GM12878 (cell line): Measurements from ENCODE around the gene MYO10. TPM values are rescaled to one million over a fixed set of nuclear protein-coding genes. Genes with fewer than 3 reads are reported as not detected.

Source experiments
- ATAC-seq: fragments of 200-7000 bp; cut with Tn5 transposase; 3 replicates; pipeline ENCODE4 v1.9.1; 2020; ENCODE audit warnings: mild to moderate bottlenecking, moderate library complexity
- BruUV-seq: library from RNA; stranded (reverse); fragments of 400-500 nt; replicated peaks from 2 replicates; lab custom pipeline; 2021; lab: Mats Ljungman, UMichigan
- CTCF ChIA-PET: fragments of 300-600 bp; sonication (Branson Sonifier 250); formaldehyde crosslinking; extraction: SDS; loops from one replicate; lab custom pipeline; 2021; ENCODE audit warnings: inconsistent platforms; lab: Yijun Ruan, JAX
- POLR2A ChIA-PET: fragments of 350-600 bp; formaldehyde crosslinking; extraction: SDS; loops from one replicate; lab custom pipeline; 2021; ENCODE audit warnings: inconsistent platforms; lab: Charles Lee
- RAD21 ChIA-PET: fragments of 300-600 bp; sonication (Branson Sonifier 250); formaldehyde crosslinking; loops from one replicate; lab custom pipeline; 2023; ENCODE audit warnings: antibody characterized with exemption; ENCODE audit not compliant: unreplicated experiment; lab: Charles Lee
- SMC1A ChIA-PET: fragments of 300-600 bp; sonication (Branson Sonifier 250); formaldehyde crosslinking; loops from one replicate; lab custom pipeline; 2023; ENCODE audit not compliant: unreplicated experiment, uncharacterized antibody; lab: Charles Lee
- DNase-seq: peaks from one replicate; pipeline ENCODE4 v3.0.0-alpha.2; 2011; ENCODE audit warnings: low read depth, low spot score
- FAIRE-seq: peaks from 3 replicates; lab custom pipeline; 2011; peaks lifted over from hg19 to GRCh38; lab: Jason Lieb, UNC
- H2AFZ ChIP-seq: 2 replicates; pipeline ENCODE4 v1.6.0; 2011; ENCODE audit warnings: low read depth, low read length, control low read depth; ENCODE audit not compliant: control insufficient read depth
- H3K27ac ChIP-seq: 2 replicates; pipeline ENCODE4 v1.5.1; 2011; ENCODE audit warnings: control low read depth; ENCODE audit not compliant: control insufficient read depth, insufficient read depth
- H3K27me3 ChIP-seq, 2 experiments: replicated peaks in 1 of 2; 2 replicates each; pipeline versions ENCODE4 v1.6.0 to v1.6.1; 2011; ENCODE audit warnings: low read length in 1 of 2; ENCODE audit not compliant: control insufficient read depth in 2 of 2, insufficient read depth in 2 of 2
- H3K36me3 ChIP-seq, 2 experiments: 2 replicates each; pipeline ENCODE4 v1.5.1; 2011; ENCODE audit warnings: low read length in 1 of 2; ENCODE audit not compliant: control insufficient read depth in 2 of 2, insufficient read depth in 2 of 2
- H3K4me1 ChIP-seq: 2 replicates; pipeline ENCODE4 v1.6.1; 2011; ENCODE audit warnings: mild to moderate bottlenecking, low read length, moderate library complexity, mixed read lengths; ENCODE audit not compliant: control insufficient read depth, insufficient read depth
- H3K4me2 ChIP-seq: 2 replicates; pipeline ENCODE4 v1.6.0; 2011; ENCODE audit warnings: control low read depth; ENCODE audit not compliant: control insufficient read depth, insufficient read depth
- H3K4me3 ChIP-seq: fragments of 200-600 bp; sonication (generic); 2 replicates; pipeline ENCODE4 v1.5.1; 2016
- H3K79me2 ChIP-seq: 2 replicates; pipeline ENCODE4 v1.6.0; 2011; ENCODE audit warnings: low read length; ENCODE audit not compliant: control insufficient read depth, insufficient read depth
- H3K9ac ChIP-seq: 2 replicates; pipeline ENCODE4 v1.8.0; 2011; ENCODE audit warnings: low read length, control low read depth, mixed read lengths; ENCODE audit not compliant: control insufficient read depth, insufficient read depth
- H3K9me3 ChIP-seq: replicated peaks from 3 replicates; pipeline ENCODE4 v1.5.1; 2011; ENCODE audit warnings: mild to moderate bottlenecking, low read length; ENCODE audit not compliant: control insufficient read depth, insufficient read depth
- H4K20me1 ChIP-seq: 2 replicates; pipeline ENCODE4 v1.6.0; 2011; ENCODE audit not compliant: control insufficient read depth, insufficient read depth
- CBFB ChIP-seq: IDR thresholded peaks from 2 replicates; pipeline ENCODE4 v1.6.1; 2016; ENCODE audit warnings: antibody characterized with exemption, low read depth
- CHD4 ChIP-seq: fragments of 200-600 bp; sonication (generic); IDR thresholded peaks from 2 replicates; pipeline ENCODE4 v1.6.1; 2016; ENCODE audit warnings: mild to moderate bottlenecking
- EZH2 ChIP-seq: IDR thresholded peaks from 2 replicates; pipeline ENCODE4 v1.6.1; 2012; ENCODE audit warnings: low read depth, mild to moderate bottlenecking, control low read depth, inconsistent platforms, low read length, borderline replicate concordance; ENCODE audit not compliant: control insufficient read depth
- FOXK2 ChIP-seq: fragments of 450-650 bp; IDR thresholded peaks from 2 replicates; pipeline ENCODE4 v1.6.1; 2017; ENCODE audit warnings: mild to moderate bottlenecking, moderate library complexity
- HDAC2 ChIP-seq: fragments of 200-600 bp; sonication (generic); IDR thresholded peaks from 2 replicates; pipeline ENCODE4 v1.6.1; 2017
- LARP7 ChIP-seq: fragments of 450-650 bp; IDR thresholded peaks from 2 replicates; pipeline ENCODE4 v1.6.1; 2017; ENCODE audit warnings: mild to moderate bottlenecking
- MXI1 ChIP-seq: fragments of 150-350 bp; IDR thresholded peaks from 2 replicates; pipeline ENCODE4 v1.6.1; 2011; ENCODE audit warnings: low read depth, mild to moderate bottlenecking, inconsistent platforms, low read length, improper control_type of control experiment
- NFYA ChIP-seq: IDR thresholded peaks from 2 replicates; pipeline ENCODE4 v1.6.1; 2011; ENCODE audit warnings: low read depth, mild to moderate bottlenecking, low read length, improper control_type of control experiment, borderline replicate concordance
- SMC3 ChIP-seq: IDR thresholded peaks from 2 replicates; pipeline ENCODE4 v1.6.1; 2011; ENCODE audit warnings: low read length, improper control_type of control experiment, borderline replicate concordance
- SP1 ChIP-seq: IDR thresholded peaks from one replicate; pipeline ENCODE4 v1.6.1; 2011; ENCODE audit warnings: low read depth, low read length
- ZBED1 ChIP-seq: IDR thresholded peaks from 2 replicates; pipeline ENCODE4 v1.6.1; 2016; ENCODE audit warnings: borderline replicate concordance
- ZNF622 ChIP-seq: fragments of 450-650 bp; IDR thresholded peaks from 2 replicates; pipeline ENCODE4 v1.6.1; 2017; ENCODE audit warnings: mild to moderate bottlenecking, inconsistent platforms
- WGBS: methylation state at CpG from one replicate; pipeline ENCODE4 v1.1.6; 2016; ENCODE audit warnings: low lambda C conversion rate; ENCODE audit not compliant: insufficient replicate concordance, insufficient coverage; ENCODE audit errors: missing lambda C conversion rate; 5-methylcytosine and 5-hydroxymethylcytosine counted together
- in situ Hi-C: fragments of 300-500 bp; cut with MboI; formaldehyde crosslinking; loops from 9 replicates; pipeline ENCODE4 v1.14.3; 2018; ENCODE audit warnings: mixed read lengths
- intact Hi-C: fragments of 100-400 bp; cut with micrococcal nuclease; formaldehyde crosslinking; loops from one replicate; pipeline ENCODE4 v1.14.2; 2022; ENCODE audit not compliant: unreplicated experiment
- polyA plus RNA-seq, 11 experiments: library from polyadenylated mRNA; depleted of rRNA in 4 of 11; unstranded in 6 of 11; stranded (reverse) in 5 of 11; fragments of >200 nt; fragmentation: Nextera tagmentation in 4 of 11; fragmentation: Illumina TruSeq in 1 of 11; extraction: Ambion mirVana in 4 of 11; extraction: Trizol in 1 of 11; gene quantifications; 1 replicate in 1 of 11; 2 replicates in 10 of 11; pipeline versions ENCODE4 v1.2.1 to v1.2.3, GENCODE V29; 2011 to 2016; ENCODE audit warnings: inconsistent platforms in 2 of 11, missing spikeins in 2 of 11, low read depth in 1 of 11
- total RNA-seq, 4 experiments: library from RNA; depleted of rRNA in 3 of 4; stranded (reverse); fragments of >200 nt in 3 of 4; fragmentation: Illumina TruSeq in 1 of 4; extraction: Trizol in 1 of 4; gene quantifications; 2 replicates each; pipeline versions ENCODE4 v1.2.1 to v1.2.3, GENCODE V29; 2013 to 2021
- TF ChIP-seq, protein P1 (sequence below): IDR thresholded peaks from 2 replicates; pipeline ENCODE4 v1.6.1; 2011; ENCODE audit warnings: mild to moderate bottlenecking, low read depth, low read length, moderate library complexity; ENCODE audit not compliant: insufficient replicate concordance

The MYO10 gene
- total and polyA plus RNA-seq, 10 of the 15 experiments (the other 5 are each of a cell fraction or from before 2014, with no cell fraction given): 0.02 to 0.77 (median 0.17) TPM

- ChIA-PET SMC1A (no interaction called here), RAD21 (no interaction called here), CTCF (interaction anchor here (0.6 kb wide), 1 partner anchor 10 kb away, joined by 3 read pairs; no protein-coding TSS in a partner anchor), POLR2A (no interaction called here)
- no peak for TF ChIP-seq CHD4
- TF ChIP-seq LARP7: no peak
- no peak for TF ChIP-seq SMC3
- TF ChIP-seq ZBED1: no peak
- TF ChIP-seq, protein P1, sequence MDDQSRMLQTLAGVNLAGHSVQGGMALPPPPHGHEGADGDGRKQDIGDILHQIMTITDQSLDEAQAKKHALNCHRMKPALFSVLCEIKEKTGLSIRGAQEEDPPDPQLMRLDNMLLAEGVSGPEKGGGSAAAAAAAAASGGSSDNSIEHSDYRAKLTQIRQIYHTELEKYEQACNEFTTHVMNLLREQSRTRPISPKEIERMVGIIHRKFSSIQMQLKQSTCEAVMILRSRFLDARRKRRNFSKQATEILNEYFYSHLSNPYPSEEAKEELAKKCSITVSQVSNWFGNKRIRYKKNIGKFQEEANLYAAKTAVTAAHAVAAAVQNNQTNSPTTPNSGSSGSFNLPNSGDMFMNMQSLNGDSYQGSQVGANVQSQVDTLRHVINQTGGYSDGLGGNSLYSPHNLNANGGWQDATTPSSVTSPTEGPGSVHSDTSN: no peak
- no peak for TF ChIP-seq ZNF622
- no peak for TF ChIP-seq NFYA
- TF ChIP-seq MXI1: no peak
- TF ChIP-seq SP1: no peak
- no peak for TF ChIP-seq FOXK2
- TF ChIP-seq HDAC2: no peak
- TF ChIP-seq EZH2: no peak
- no peak for TF ChIP-seq CBFB
- ATAC-seq (no peak), DNase-seq (no peak), FAIRE-seq (no peak)
- no peak overlapping the region for H3K9ac ChIP-seq
- no peak overlapping the region for H3K4me3 ChIP-seq
- H3K4me1 ChIP-seq: no peaks in the 10 kb centered on the region
- H3K79me2 ChIP-seq: no peaks in the 10 kb centered on the region
- H3K36me3 ChIP-seq: no peaks in the 10 kb centered on the region
- no peaks in the 10 kb centered on the region for H4K20me1 ChIP-seq
- H3K4me2 ChIP-seq: no peak overlapping the region
- no peak overlapping the region for H2AFZ ChIP-seq
- no peak overlapping the region for H3K27ac ChIP-seq
- intact Hi-C loops (no loop called here), in situ Hi-C loops (no loop called here)
- H3K27me3 ChIP-seq: peaks cover 0 to 9% of the 10 kb centered on the region in 2 experiments; a peak in 1 of 4 replicates
- BruUV-seq: no TSS peak
- H3K9me3 ChIP-seq: no peaks in the 10 kb centered on the region
- WGBS: 5% methylated on average over 2 of the region's 2 CpGs
Measured at GRCh38 chr5:16929347-16929746, 6.7 kb downstream of the MYO10 start.
